ENCODE results near the gene FREM1.

- no peak for TF ChIP-seq CTCF (IDR thresholded peaks at IDR 0.05; ENCODE audit: poor library complexity, severe bottlenecking)
- TF ChIP-seq, protein P1, sequence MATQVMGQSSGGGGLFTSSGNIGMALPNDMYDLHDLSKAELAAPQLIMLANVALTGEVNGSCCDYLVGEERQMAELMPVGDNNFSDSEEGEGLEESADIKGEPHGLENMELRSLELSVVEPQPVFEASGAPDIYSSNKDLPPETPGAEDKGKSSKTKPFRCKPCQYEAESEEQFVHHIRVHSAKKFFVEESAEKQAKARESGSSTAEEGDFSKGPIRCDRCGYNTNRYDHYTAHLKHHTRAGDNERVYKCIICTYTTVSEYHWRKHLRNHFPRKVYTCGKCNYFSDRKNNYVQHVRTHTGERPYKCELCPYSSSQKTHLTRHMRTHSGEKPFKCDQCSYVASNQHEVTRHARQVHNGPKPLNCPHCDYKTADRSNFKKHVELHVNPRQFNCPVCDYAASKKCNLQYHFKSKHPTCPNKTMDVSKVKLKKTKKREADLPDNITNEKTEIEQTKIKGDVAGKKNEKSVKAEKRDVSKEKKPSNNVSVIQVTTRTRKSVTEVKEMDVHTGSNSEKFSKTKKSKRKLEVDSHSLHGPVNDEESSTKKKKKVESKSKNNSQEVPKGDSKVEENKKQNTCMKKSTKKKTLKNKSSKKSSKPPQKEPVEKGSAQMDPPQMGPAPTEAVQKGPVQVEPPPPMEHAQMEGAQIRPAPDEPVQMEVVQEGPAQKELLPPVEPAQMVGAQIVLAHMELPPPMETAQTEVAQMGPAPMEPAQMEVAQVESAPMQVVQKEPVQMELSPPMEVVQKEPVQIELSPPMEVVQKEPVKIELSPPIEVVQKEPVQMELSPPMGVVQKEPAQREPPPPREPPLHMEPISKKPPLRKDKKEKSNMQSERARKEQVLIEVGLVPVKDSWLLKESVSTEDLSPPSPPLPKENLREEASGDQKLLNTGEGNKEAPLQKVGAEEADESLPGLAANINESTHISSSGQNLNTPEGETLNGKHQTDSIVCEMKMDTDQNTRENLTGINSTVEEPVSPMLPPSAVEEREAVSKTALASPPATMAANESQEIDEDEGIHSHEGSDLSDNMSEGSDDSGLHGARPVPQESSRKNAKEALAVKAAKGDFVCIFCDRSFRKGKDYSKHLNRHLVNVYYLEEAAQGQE (IDR thresholded peaks at IDR 0.05; ENCODE audit: borderline replicate concordance), result no peak
- no peak for TF ChIP-seq EZH2 (IDR thresholded peaks at IDR 0.05; ENCODE audit: borderline replicate concordance, insufficient read depth, low read length, poor library complexity, severe bottlenecking)
- TF ChIP-seq SMC3 (conservative IDR thresholded peaks at IDR 0.05; ENCODE audit: poor library complexity), result no peak
- no peak for TF ChIP-seq MXI1 (conservative IDR thresholded peaks at IDR 0.05; ENCODE audit: poor library complexity, severe bottlenecking)
- TF ChIP-seq TAF1 (IDR thresholded peaks at IDR 0.05; ENCODE audit: low read depth), result no peak
- TF ChIP-seq POLR2AphosphoS5 (IDR thresholded peaks at IDR 0.05), result no peak
- no peak for TF ChIP-seq EP300 (conservative IDR thresholded peaks at IDR 0.05; ENCODE audit: poor library complexity, severe bottlenecking)
- no peak for TF ChIP-seq RAD21 (conservative IDR thresholded peaks at IDR 0.05)
These were observed 1.0 kb downstream of the FREM1 start for GRCh38 chr9:14909181-14909580.

Measured in neural cell (in vitro differentiated cells).